Bronchial epithelial cell (primary cell): ENCODE data around the gene LDLRAD4. TPM values are rescaled to one million over a fixed set of nuclear protein-coding genes. Genes with fewer than 3 reads are reported as not detected.

ENCODE experiments used
- DNase-seq: peaks from one replicate; pipeline ENCODE4 v3.0.0-alpha.2; 2010; ENCODE audit warnings: low read depth
- FAIRE-seq: peaks from 2 replicates; lab custom pipeline; 2011; peaks lifted over from hg19 to GRCh38; lab: Jason Lieb, UNC
- H3K27me3 ChIP-seq: 2 replicates; pipeline ENCODE4 v1.5.1; 2011; ENCODE audit warnings: low read length; ENCODE audit not compliant: control insufficient read depth, insufficient read depth
- H3K36me3 ChIP-seq: 2 replicates; pipeline ENCODE4 v1.5.1; 2011; ENCODE audit warnings: low read length; ENCODE audit not compliant: control insufficient read depth, insufficient read depth
- H3K4me3 ChIP-seq: 2 replicates; pipeline ENCODE4 v1.5.1; 2011; ENCODE audit warnings: mild to moderate bottlenecking, low read depth, low read length, control low read depth
- total RNA-seq: library from RNA; depleted of rRNA; stranded (reverse); fragments of >200 nt; gene quantifications from 2 replicates; pipeline ENCODE4 v1.2.1, GENCODE V29; 2014
- TF ChIP-seq, protein P1 (sequence below): IDR thresholded peaks from 2 replicates; pipeline ENCODE4 v1.5.1; 2011; ENCODE audit warnings: mild to moderate bottlenecking, moderate library complexity, low read length, control low read depth, inconsistent platforms; ENCODE audit not compliant: insufficient read depth, severe bottlenecking

Gene LDLRAD4
- total RNA-seq, 1 donor from 2014 or later = not detected

DNA sequence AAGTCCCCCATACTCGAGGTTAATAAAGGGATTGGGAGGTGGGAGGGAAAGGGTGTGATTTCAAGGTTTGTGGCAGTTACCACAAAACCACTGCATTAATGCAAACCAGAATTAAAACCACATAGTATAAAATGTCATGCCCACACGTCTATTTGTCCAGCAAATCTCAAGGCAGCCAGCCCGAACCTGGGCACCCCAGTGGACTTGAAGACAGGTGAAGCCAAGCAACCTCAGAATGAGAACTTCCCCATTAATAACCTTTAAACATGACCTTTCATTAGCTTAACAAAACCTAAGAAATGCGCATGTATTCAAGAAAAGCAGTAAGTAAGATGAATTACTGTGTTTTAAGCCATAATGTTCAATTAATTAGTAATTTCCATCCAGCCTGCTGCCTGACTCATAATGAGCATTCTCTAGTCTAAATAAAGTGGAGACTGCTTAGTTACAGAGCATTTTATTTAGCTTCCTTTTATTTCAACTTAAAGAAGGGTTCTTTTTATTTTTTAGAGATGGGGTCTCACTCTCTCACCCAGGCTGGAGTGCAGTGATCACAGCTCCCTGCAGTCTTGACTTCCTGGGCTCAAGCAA lies 278.2 kb downstream of the LDLRAD4 start:
- Histone ChIP-seq H3K4me3 (no peak overlapping the region), H3K27me3 (no peaks in the 10 kb centered on the region), H3K36me3 (no peaks in the 10 kb centered on the region)
- TF ChIP-seq, protein P1, sequence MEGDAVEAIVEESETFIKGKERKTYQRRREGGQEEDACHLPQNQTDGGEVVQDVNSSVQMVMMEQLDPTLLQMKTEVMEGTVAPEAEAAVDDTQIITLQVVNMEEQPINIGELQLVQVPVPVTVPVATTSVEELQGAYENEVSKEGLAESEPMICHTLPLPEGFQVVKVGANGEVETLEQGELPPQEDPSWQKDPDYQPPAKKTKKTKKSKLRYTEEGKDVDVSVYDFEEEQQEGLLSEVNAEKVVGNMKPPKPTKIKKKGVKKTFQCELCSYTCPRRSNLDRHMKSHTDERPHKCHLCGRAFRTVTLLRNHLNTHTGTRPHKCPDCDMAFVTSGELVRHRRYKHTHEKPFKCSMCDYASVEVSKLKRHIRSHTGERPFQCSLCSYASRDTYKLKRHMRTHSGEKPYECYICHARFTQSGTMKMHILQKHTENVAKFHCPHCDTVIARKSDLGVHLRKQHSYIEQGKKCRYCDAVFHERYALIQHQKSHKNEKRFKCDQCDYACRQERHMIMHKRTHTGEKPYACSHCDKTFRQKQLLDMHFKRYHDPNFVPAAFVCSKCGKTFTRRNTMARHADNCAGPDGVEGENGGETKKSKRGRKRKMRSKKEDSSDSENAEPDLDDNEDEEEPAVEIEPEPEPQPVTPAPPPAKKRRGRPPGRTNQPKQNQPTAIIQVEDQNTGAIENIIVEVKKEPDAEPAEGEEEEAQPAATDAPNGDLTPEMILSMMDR = no peak
- FAIRE-seq (no peak), DNase-seq (no peak)

DNA sequence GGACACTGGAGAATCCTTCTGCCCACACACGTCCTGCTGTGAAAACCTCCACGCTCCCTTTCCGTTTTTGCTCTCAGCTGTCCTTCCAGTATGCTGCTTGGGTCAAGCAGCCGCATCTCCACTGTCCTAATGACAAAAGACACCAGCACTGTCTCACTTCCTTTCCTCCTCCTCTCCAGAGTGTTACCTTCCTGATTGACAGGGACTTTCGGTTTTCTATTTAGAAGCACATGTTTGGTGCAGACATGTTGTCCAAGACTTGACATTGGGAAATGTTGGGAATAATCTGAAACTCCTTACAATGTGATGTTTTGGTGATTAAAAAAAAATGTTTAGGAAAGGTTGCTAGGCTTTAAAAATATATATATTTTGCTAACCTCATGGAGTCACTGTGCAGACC lies 281.2 kb downstream of the LDLRAD4 start:
- H3K4me3 ChIP-seq = no peak overlapping the region
- FAIRE-seq = no peak
- no peak for DNase-seq
- TF ChIP-seq, protein P1 = no peak
- no peaks in the 10 kb centered on the region for H3K36me3 ChIP-seq
- H3K27me3 ChIP-seq = no peaks in the 10 kb centered on the region

GRCh38 chr18:13500227-13500865 lies 281.8 kb downstream of the LDLRAD4 start:
- peak; percentile 64 for FAIRE-seq
- DNase-seq = peak; percentile 80
- no peak overlapping the region for H3K4me3 ChIP-seq
- H3K27me3 ChIP-seq = no peaks in the 10 kb centered on the region
- no peaks in the 10 kb centered on the region for H3K36me3 ChIP-seq
- TF ChIP-seq, protein P1 = no peak

- DNase-seq (peak; percentile 83), FAIRE-seq (no peak)
- Histone ChIP-seq H3K4me3 (no peak overlapping the region), H3K27me3 (no peaks in the 10 kb centered on the region), H3K36me3 (no peaks in the 10 kb centered on the region)
- TF ChIP-seq, protein P1 = no peak
Measured at GRCh38 chr18:13500869-13501542, 282.4 kb downstream of the LDLRAD4 start.

- FAIRE-seq (no peak), DNase-seq (no peak)
- Histone ChIP-seq H3K4me3 (no peak overlapping the region), H3K36me3 (no peaks in the 10 kb centered on the region), H3K27me3 (no peaks in the 10 kb centered on the region)
- TF ChIP-seq, protein P1 = no peak
Measured at GRCh38 chr18:13501543-13501887, 283.0 kb downstream of the LDLRAD4 start.
